Suprapubic skin (tissue), 4 donors: ENCODE data around the gene LINGO1. TPM values are rescaled to one million over a fixed set of nuclear protein-coding genes. Genes with fewer than 3 reads are reported as not detected.

ENCODE experiments used
- DNase-seq, 2 donors: peaks; one replicate each; pipeline ENCODE4 v3.0.0-alpha.2; 2019; ENCODE audit warnings: low spot score in 2 of 2
- H3K27ac ChIP-seq: fragments of 200-600 bp; sonication (generic); one replicate; pipeline ENCODE4 v1.5.1; 2019
- H3K27me3 ChIP-seq: fragments of 200-600 bp; sonication (generic); one replicate; pipeline ENCODE4 v1.5.1; 2019
- H3K36me3 ChIP-seq: fragments of 200-600 bp; sonication (generic); one replicate; pipeline ENCODE4 v1.5.1; 2019
- H3K4me1 ChIP-seq: fragments of 200-600 bp; sonication (generic); one replicate; pipeline ENCODE4 v1.5.1; 2019
- H3K4me3 ChIP-seq: fragments of 200-600 bp; sonication (generic); one replicate; pipeline ENCODE4 v1.5.1; 2019; ENCODE audit warnings: mild to moderate bottlenecking
- H3K9me3 ChIP-seq: fragments of 200-600 bp; sonication (generic); one replicate; pipeline ENCODE4 v1.5.1; 2019
- CTCF ChIP-seq, 2 donors: fragments of 200-600 bp in 1 of 2; fragments of 450-650 bp in 1 of 2; sonication (generic) in 1 of 2; IDR thresholded peaks; one replicate each; pipeline ENCODE4 v1.5.1; 2016 to 2019; ENCODE audit warnings: antibody characterized with exemption in 2 of 2, mild to moderate bottlenecking in 1 of 2, moderate library complexity in 1 of 2
- EP300 ChIP-seq: sonication (generic); formaldehyde crosslinking; IDR thresholded peaks from one replicate; pipeline ENCODE4 v1.6.1; 2017; ENCODE audit warnings: antibody characterized with exemption
- POLR2A ChIP-seq, 2 donors: fragments of 450-650 bp; IDR thresholded peaks; one replicate each; pipeline ENCODE4 v1.6.1; 2017; ENCODE audit warnings: antibody characterized with exemption in 2 of 2, mild to moderate bottlenecking in 2 of 2, moderate library complexity in 2 of 2
- POLR2AphosphoS5 ChIP-seq, 3 donors: sonication (generic); formaldehyde crosslinking; IDR thresholded peaks; one replicate each; pipeline ENCODE4 v1.6.1; 2017; ENCODE audit warnings: antibody characterized with exemption in 3 of 3
- WGBS: methylation state at CpG from one replicate; pipeline ENCODE4 v1.1.5; 2018; 5-methylcytosine and 5-hydroxymethylcytosine counted together
- total RNA-seq, 4 donors: library from RNA; depleted of rRNA; stranded (reverse); fragments of >200 nt; gene quantifications; one replicate each; pipeline ENCODE4 v1.1.0, GENCODE V29; 2016

LINGO1 gene
- total RNA-seq, 4 donors from 2014 or later = 2.7 to 12.5 (median 4.9) TPM

- H3K4me3 ChIP-seq = no peak overlapping the region
- no peak for DNase-seq
- H3K36me3 ChIP-seq = no peaks in the 10 kb centered on the region
- TF ChIP-seq POLR2A (IDR thresholded peaks at IDR 0.05) (no peak), POLR2AphosphoS5 (IDR thresholded peaks at IDR 0.05) (no peak), CTCF (IDR thresholded peaks at IDR 0.05) (no peak), EP300 (no peak)
- WGBS = 53% methylated on average over 9 of the region's 9 CpGs
- no peak overlapping the region for H3K27ac ChIP-seq
- peaks cover 10% of the 10 kb centered on the region for H3K27me3 ChIP-seq
- H3K4me1 ChIP-seq = peaks cover 8% of the 10 kb centered on the region
- no peaks in the 10 kb centered on the region for H3K9me3 ChIP-seq
Observed at GRCh38 chr15:77577366-77577950, 55.3 kb downstream of the LINGO1 start.

GRCh38 chr15:77576538-77576937 is 56.2 kb downstream of the LINGO1 start:
- TF ChIP-seq CTCF (IDR thresholded peaks at IDR 0.05) (no peak), EP300 (no peak), POLR2AphosphoS5 (IDR thresholded peaks at IDR 0.05) (no peak), POLR2A (IDR thresholded peaks at IDR 0.05) (no peak)
- H3K27me3 ChIP-seq = peaks cover 3% of the 10 kb centered on the region
- DNase-seq = no peak
- H3K4me3 ChIP-seq = no peak overlapping the region
- no peaks in the 10 kb centered on the region for H3K36me3 ChIP-seq
- no peak overlapping the region for H3K27ac ChIP-seq
- H3K4me1 ChIP-seq = peaks cover 1% of the 10 kb centered on the region
- WGBS = 93% methylated on average over 1 of the region's 1 CpG
- H3K9me3 ChIP-seq = no peaks in the 10 kb centered on the region

GRCh38 chr15:77575203-77575934 is 57.3 kb downstream of the LINGO1 start:
- WGBS = 76% methylated on average over 14 of the region's 14 CpGs
- Histone ChIP-seq H3K27me3 (peaks cover 3% of the 10 kb centered on the region), H3K4me1 (no peaks in the 10 kb centered on the region), H3K9me3 (no peaks in the 10 kb centered on the region), H3K36me3 (no peaks in the 10 kb centered on the region), H3K4me3 (no peak overlapping the region), H3K27ac (no peak overlapping the region)
- TF ChIP-seq POLR2AphosphoS5 (IDR thresholded peaks at IDR 0.05) = no peak
- TF ChIP-seq POLR2A (IDR thresholded peaks at IDR 0.05) = no peak
- no peak for TF ChIP-seq EP300
- no peak for TF ChIP-seq CTCF (IDR thresholded peaks at IDR 0.05)
- no peak for DNase-seq

GRCh38 chr15:77574521-77575202 is 58.0 kb downstream of the LINGO1 start:
- H3K36me3 ChIP-seq = no peaks in the 10 kb centered on the region
- H3K4me1 ChIP-seq = peaks cover under 1% of the 10 kb centered on the region
- H3K27ac ChIP-seq = no peak overlapping the region
- TF ChIP-seq POLR2AphosphoS5 (IDR thresholded peaks at IDR 0.05) (no peak), CTCF (IDR thresholded peaks at IDR 0.05) (no peak)
- H3K9me3 ChIP-seq = no peaks in the 10 kb centered on the region
- 73% methylated on average over 5 of the region's 6 CpGs for WGBS
- peaks cover 3% of the 10 kb centered on the region for H3K27me3 ChIP-seq
- DNase-seq = no peak
- H3K4me3 ChIP-seq = no peak overlapping the region

- TF ChIP-seq EP300 (no peak), CTCF (IDR thresholded peaks at IDR 0.05) (no peak), POLR2AphosphoS5 (IDR thresholded peaks at IDR 0.05) (no peak), POLR2A (IDR thresholded peaks at IDR 0.05) (no peak)
- no peaks in the 10 kb centered on the region for H3K36me3 ChIP-seq
- H3K4me1 ChIP-seq = peaks cover 5% of the 10 kb centered on the region
- H3K9me3 ChIP-seq = no peaks in the 10 kb centered on the region
- peaks cover 3% of the 10 kb centered on the region for H3K27me3 ChIP-seq
- no peak overlapping the region for H3K27ac ChIP-seq
- 83% methylated on average over 4 of the region's 4 CpGs for WGBS
- DNase-seq = no peak
- H3K4me3 ChIP-seq = no peak overlapping the region
Observed at GRCh38 chr15:77573802-77574201, 58.9 kb downstream of the LINGO1 start.
